Measurements from ENCODE around the gene ATP11C.

- no peak for TF ChIP-seq CTCF (IDR thresholded peaks at IDR 0.05)
- TF ChIP-seq POLR2A (IDR thresholded peaks at IDR 0.05) = no peak
Measured at GRCh38 chrX:139692908-139693307, 239.9 kb downstream of the ATP11C start.

Measured in uterus (tissue), 2 donors.